ENCODE data around the gene IPO4. TPM values are rescaled to one million over a fixed set of nuclear protein-coding genes. Genes with fewer than 3 reads are reported as not detected.

Gene IPO4
- total RNA-seq, 1 donor from 2014 or later: 19.4 TPM

Small RNA genes lying within 50 kb of the gene (small RNA-seq; reads per million reads assigned to genes)
- gene AL136295.4 (not detected), gene CHMP4A (not detected), gene IPO4 (not detected), gene IRF9 (not detected), gene MDP1 (not detected), gene RNA5SP383 (0.21 reads per million)

Other genes with a start within 250 kb of the IPO4 start
- 8.5 TPM for gene DHRS4, start 235.0 kb downstream of the IPO4 start, total RNA-seq
- 3.7 TPM for gene DHRS4L2, start 199.9 kb downstream of the IPO4 start, total RNA-seq
- gene CARMIL3, start 136.8 kb downstream of the IPO4 start, total RNA-seq: 28.8 TPM
- gene CPNE6, start 117.3 kb downstream of the IPO4 start, total RNA-seq: 16.8 TPM
- 3.0 TPM for gene PCK2, start 94.5 kb downstream of the IPO4 start, total RNA-seq
- 67.6 TPM for gene DCAF11, start 74.0 kb downstream of the IPO4 start, total RNA-seq
- 2.5 TPM for gene NRL, start 73.9 kb downstream of the IPO4 start, total RNA-seq
- gene FITM1, start 58.2 kb downstream of the IPO4 start, total RNA-seq: not detected
- gene PSME1, start 52.6 kb downstream of the IPO4 start, total RNA-seq: 30.4 TPM
- gene EMC9, start 47.2 kb downstream of the IPO4 start, total RNA-seq: 15.5 TPM
- 38.8 TPM for gene PSME2, start 42.2 kb downstream of the IPO4 start, total RNA-seq
- gene RNF31, start 41.3 kb downstream of the IPO4 start, total RNA-seq: 24.5 TPM
- 38.5 TPM for gene IRF9, start 27.6 kb downstream of the IPO4 start, total RNA-seq
- 26.3 TPM for gene REC8, start 16.7 kb downstream of the IPO4 start, total RNA-seq
- gene TM9SF1, start 6.6 kb upstream of the IPO4 start, total RNA-seq: 21.5 TPM
- gene TSSK4, start 16.9 kb upstream of the IPO4 start, total RNA-seq: not detected
- 33.2 TPM for gene CHMP4A, start 24.7 kb upstream of the IPO4 start, total RNA-seq
- 16.1 TPM for gene MDP1, start 27.2 kb upstream of the IPO4 start, total RNA-seq
- 94.6 TPM for gene NEDD8, start 43.6 kb upstream of the IPO4 start, total RNA-seq
- gene GMPR2, start 44.1 kb upstream of the IPO4 start, total RNA-seq: 48.9 TPM
- gene TINF2, start 53.8 kb upstream of the IPO4 start, total RNA-seq: 37.6 TPM
- 3.0 TPM for gene TGM1, start 74.4 kb upstream of the IPO4 start, total RNA-seq
- gene RABGGTA, start 82.8 kb upstream of the IPO4 start, total RNA-seq: 31.4 TPM
- 10.4 TPM for gene DHRS1, start 111.0 kb upstream of the IPO4 start, total RNA-seq
- 20.3 TPM for gene NOP9, start 111.0 kb upstream of the IPO4 start, total RNA-seq
- gene CIDEB, start 119.2 kb upstream of the IPO4 start, total RNA-seq: 2.8 TPM
- gene LTB4R2, start 121.3 kb upstream of the IPO4 start, total RNA-seq: 1.8 TPM
- gene LTB4R, start 122.7 kb upstream of the IPO4 start, total RNA-seq: 1.2 TPM
- gene ADCY4, start 146.3 kb upstream of the IPO4 start, total RNA-seq: 3.2 TPM
- gene RIPK3, start 151.2 kb upstream of the IPO4 start, total RNA-seq: 0.69 TPM
- gene NFATC4, start 179.4 kb upstream of the IPO4 start, total RNA-seq: 5.5 TPM
- 13.8 TPM for gene NYNRIN, start 210.2 kb upstream of the IPO4 start, total RNA-seq
- gene CBLN3, start 240.9 kb upstream of the IPO4 start, total RNA-seq: 0.46 TPM
- 15.7 TPM for gene KHNYN, start 241.1 kb upstream of the IPO4 start, total RNA-seq